Measurements from ENCODE around the gene NACC2. TPM values are rescaled to one million over a fixed set of nuclear protein-coding genes. Genes with fewer than 3 reads are reported as not detected.

The NACC2 gene
- total RNA-seq, 4 donors from 2014 or later: 26.0 to 51.7 (median 43.5) TPM

- intact Hi-C loops (cut with DNase I; ENCODE audit: low total_unique reads) (no loop called here), in situ Hi-C loops (cut with MboI; ENCODE audit: low sequenced_read_pairs in 4 of 4) (no loop called here)
- TF ChIP-seq CTCF (IDR thresholded peaks at IDR 0.05 in 4 of 5, conservative IDR thresholded peaks at IDR 0.05 in 1 of 5): no peak
- DNase-seq (no peak), ATAC-seq (no peak)
- H3K36me3 ChIP-seq: no peaks in the 10 kb centered on the region
- H3K27me3 ChIP-seq: peaks cover 47 to 62% (median 54%) of the 10 kb centered on the region in 3 donors
- H3K9me3 ChIP-seq: no peaks in the 10 kb centered on the region
- no peak overlapping the region for H3K27ac ChIP-seq
- H3K4me3 ChIP-seq: no peak overlapping the region
- no peaks in the 10 kb centered on the region for H3K4me1 ChIP-seq
These were observed 43.5 kb upstream of the NACC2 start for GRCh38 chr9:136138566-136138965.

GRCh38 chr9:136137321-136138265, 42.5 kb upstream of the NACC2 start:
- DNase-seq (no peak), ATAC-seq (no peak)
- in situ Hi-C loops (cut with MboI; ENCODE audit: low sequenced_read_pairs in 4 of 4) (no loop called here), intact Hi-C loops (cut with DNase I; ENCODE audit: low total_unique reads) (no loop called here)
- Histone ChIP-seq H3K4me3 (no peak overlapping the region), H3K36me3 (no peaks in the 10 kb centered on the region), H3K27me3 (peaks cover 45 to 60% (median 55%) of the 10 kb centered on the region in 3 donors), H3K9me3 (no peaks in the 10 kb centered on the region), H3K4me1 (peaks cover 3 to 4% of the 10 kb centered on the region in 2 donors), H3K27ac (no peak overlapping the region)
- no peak for TF ChIP-seq POLR2A (IDR thresholded peaks at IDR 0.05)
- no peak for TF ChIP-seq CTCF (IDR thresholded peaks at IDR 0.05 in 4 of 5, conservative IDR thresholded peaks at IDR 0.05 in 1 of 5)

- intact Hi-C loops (cut with DNase I; ENCODE audit: low total_unique reads): no loop called here
These were observed 41.2 kb upstream of the NACC2 start for GRCh38 chr9:136136127-136136925.

More at GRCh38 chr9:136136127-136136925, 41.2 kb upstream of the NACC2 start:
- H3K27ac ChIP-seq: no peak overlapping the region
- H3K9me3 ChIP-seq: no peaks in the 10 kb centered on the region
- peaks cover 57 to 70% (median 66%) of the 10 kb centered on the region in 3 donors for H3K27me3 ChIP-seq
- ATAC-seq: no peak
- in situ Hi-C loops (cut with MboI; ENCODE audit: low sequenced_read_pairs in 4 of 4): no loop called here
- H3K4me3 ChIP-seq: no peak overlapping the region
- no peak for DNase-seq
- no peaks in the 10 kb centered on the region for H3K36me3 ChIP-seq
- no peak for TF ChIP-seq CTCF (IDR thresholded peaks at IDR 0.05 in 4 of 5, conservative IDR thresholded peaks at IDR 0.05 in 1 of 5)
- no peak for TF ChIP-seq POLR2A (IDR thresholded peaks at IDR 0.05)
- H3K4me1 ChIP-seq: peaks cover 4% of the 10 kb centered on the region in 2 donors

Measured in gastrocnemius medialis (tissue), 4 donors.